Measurements from ENCODE around the gene TPST2. TPM values are rescaled to one million over a fixed set of nuclear protein-coding genes. Genes with fewer than 3 reads are reported as not detected.

Gene TPST2
- total and polyA plus RNA-seq, 2 experiments from 2014 or later: 31.0 to 36.8 TPM

DNA sequence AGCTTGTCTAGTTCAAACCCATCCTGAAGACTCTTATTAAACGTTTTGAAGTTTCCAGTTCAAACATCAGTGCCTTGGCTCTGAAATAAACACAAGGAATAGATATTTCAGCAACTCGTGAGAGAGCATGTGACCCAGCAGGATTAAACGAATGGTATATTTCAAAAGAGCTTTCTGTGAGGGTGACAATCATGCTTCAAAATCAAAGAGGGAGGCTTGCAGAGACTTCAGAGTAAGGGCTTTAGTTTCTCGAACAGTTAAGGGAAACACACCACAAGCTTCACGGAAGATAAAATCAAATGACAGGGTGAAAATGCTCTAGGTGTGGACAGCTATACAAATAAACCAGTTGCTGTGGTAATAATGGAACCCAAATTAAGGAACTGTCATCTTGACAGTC, 107.8 kb downstream of the TPST2 start:
- H3K79me2 ChIP-seq: peaks cover 65% of the 10 kb centered on the region
- H3K9me2 ChIP-seq (replicated peaks; ENCODE audit: insufficient read depth): no peaks in the 10 kb centered on the region
- no peaks in the 10 kb centered on the region for H4K20me1 ChIP-seq (ENCODE audit: insufficient read depth, poor library complexity, severe bottlenecking)
- no peak overlapping the region for H3K27ac ChIP-seq
- no peak for DNase-seq (ENCODE audit: low spot score)
- no peaks in the 10 kb centered on the region for H3K27me3 ChIP-seq
- H3K4me3 ChIP-seq: no peak overlapping the region
- H2AFZ ChIP-seq: no peak overlapping the region
- 74% methylated on average over 5 of the region's 5 CpGs for WGBS (ENCODE audit: low lambda C conversion rate, missing lambda C conversion rate)
- H3K36me3 ChIP-seq (replicated peaks; ENCODE audit: insufficient read depth, low read depth): no peaks in the 10 kb centered on the region
- peaks cover 29% of the 10 kb centered on the region for H3K4me1 ChIP-seq (ENCODE audit: insufficient read depth)
- no peaks in the 10 kb centered on the region for H3K9me3 ChIP-seq (ENCODE audit: low read depth)
- peak overlapping the region; percentile 79 for H3K4me2 ChIP-seq
- TF ChIP-seq, protein P1, sequence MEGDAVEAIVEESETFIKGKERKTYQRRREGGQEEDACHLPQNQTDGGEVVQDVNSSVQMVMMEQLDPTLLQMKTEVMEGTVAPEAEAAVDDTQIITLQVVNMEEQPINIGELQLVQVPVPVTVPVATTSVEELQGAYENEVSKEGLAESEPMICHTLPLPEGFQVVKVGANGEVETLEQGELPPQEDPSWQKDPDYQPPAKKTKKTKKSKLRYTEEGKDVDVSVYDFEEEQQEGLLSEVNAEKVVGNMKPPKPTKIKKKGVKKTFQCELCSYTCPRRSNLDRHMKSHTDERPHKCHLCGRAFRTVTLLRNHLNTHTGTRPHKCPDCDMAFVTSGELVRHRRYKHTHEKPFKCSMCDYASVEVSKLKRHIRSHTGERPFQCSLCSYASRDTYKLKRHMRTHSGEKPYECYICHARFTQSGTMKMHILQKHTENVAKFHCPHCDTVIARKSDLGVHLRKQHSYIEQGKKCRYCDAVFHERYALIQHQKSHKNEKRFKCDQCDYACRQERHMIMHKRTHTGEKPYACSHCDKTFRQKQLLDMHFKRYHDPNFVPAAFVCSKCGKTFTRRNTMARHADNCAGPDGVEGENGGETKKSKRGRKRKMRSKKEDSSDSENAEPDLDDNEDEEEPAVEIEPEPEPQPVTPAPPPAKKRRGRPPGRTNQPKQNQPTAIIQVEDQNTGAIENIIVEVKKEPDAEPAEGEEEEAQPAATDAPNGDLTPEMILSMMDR (IDR thresholded peaks at IDR 0.05; ENCODE audit: poor library complexity): no peak
- TF ChIP-seq EZH2 (IDR thresholded peaks at IDR 0.05; ENCODE audit: borderline replicate concordance) (no peak), EZH2phosphoT487 (IDR thresholded peaks at IDR 0.05; ENCODE audit: low read depth, severe bottlenecking, unreplicated experiment) (no peak)

DNA sequence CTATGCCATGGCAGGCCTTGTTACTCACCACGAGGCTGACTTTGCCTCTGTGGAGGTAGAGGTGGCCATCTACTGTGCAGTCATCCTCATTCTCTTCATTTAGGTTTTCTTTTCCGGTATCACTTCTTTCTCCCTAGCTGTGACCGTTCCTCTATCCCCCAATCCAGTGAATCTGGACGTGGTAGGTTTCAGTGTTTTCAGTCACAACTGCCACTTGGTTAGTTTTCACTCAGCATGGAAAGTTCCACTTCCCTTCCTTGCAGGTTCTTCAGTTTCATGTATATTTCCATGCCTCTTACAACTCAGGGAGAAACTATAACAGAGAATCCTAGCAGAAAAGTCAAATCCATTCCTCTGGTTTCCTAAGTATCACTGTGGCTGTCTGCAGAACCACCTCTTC, 108.2 kb downstream of the TPST2 start:
- TF ChIP-seq EZH2phosphoT487 (IDR thresholded peaks at IDR 0.05; ENCODE audit: low read depth, severe bottlenecking, unreplicated experiment) (no peak), EZH2 (IDR thresholded peaks at IDR 0.05; ENCODE audit: borderline replicate concordance) (no peak)
- TF ChIP-seq, protein P1 (IDR thresholded peaks at IDR 0.05; ENCODE audit: poor library complexity): no peak
- H3K4me1 ChIP-seq (ENCODE audit: insufficient read depth): peaks cover 29% of the 10 kb centered on the region
- H3K9me2 ChIP-seq (replicated peaks; ENCODE audit: insufficient read depth): no peaks in the 10 kb centered on the region
- WGBS (ENCODE audit: low lambda C conversion rate, missing lambda C conversion rate): 94% methylated on average over 4 of the region's 4 CpGs
- H3K4me3 ChIP-seq: no peak overlapping the region
- H3K27ac ChIP-seq: no peak overlapping the region
- H3K9me3 ChIP-seq (ENCODE audit: low read depth): no peaks in the 10 kb centered on the region
- no peaks in the 10 kb centered on the region for H3K27me3 ChIP-seq
- H3K36me3 ChIP-seq (replicated peaks; ENCODE audit: insufficient read depth, low read depth): no peaks in the 10 kb centered on the region
- H3K79me2 ChIP-seq: peaks cover 66% of the 10 kb centered on the region
- H4K20me1 ChIP-seq (ENCODE audit: insufficient read depth, poor library complexity, severe bottlenecking): no peaks in the 10 kb centered on the region
- H2AFZ ChIP-seq: no peak overlapping the region
- H3K4me2 ChIP-seq: peak overlapping the region; percentile 71
- DNase-seq (ENCODE audit: low spot score): no peak

DNA sequence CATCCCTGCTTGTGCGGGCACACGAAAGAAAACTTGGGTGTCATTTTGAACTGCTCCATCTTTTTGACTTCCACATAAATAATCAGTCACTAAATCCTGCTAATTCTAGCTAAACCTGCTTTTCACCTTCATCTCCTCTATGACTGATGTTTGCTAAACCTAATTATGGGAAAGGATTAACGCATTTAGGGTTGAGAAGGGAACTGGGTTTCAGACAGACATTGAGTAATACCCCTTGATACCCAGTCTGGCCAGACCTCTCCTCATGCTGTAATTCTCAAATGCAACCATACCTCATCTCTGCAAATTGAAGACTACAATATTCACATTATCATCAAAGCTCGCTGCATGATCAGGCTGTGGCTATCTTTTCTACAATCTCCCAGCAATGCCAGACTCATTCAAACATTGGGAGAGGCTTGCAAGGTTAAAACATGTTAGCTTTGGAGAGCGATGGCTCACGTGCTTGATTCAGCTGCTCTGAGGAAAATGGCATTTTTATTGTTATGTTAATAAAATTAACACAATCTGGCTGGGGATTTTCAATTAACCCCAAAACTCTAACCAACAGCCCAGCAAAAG, 108.7 kb downstream of the TPST2 start:
- Histone ChIP-seq H3K79me2 (peaks cover 61% of the 10 kb centered on the region), H3K4me3 (no peak overlapping the region), H3K4me2 (peak overlapping the region; percentile 71), H3K4me1 (ENCODE audit: insufficient read depth) (peaks cover 29% of the 10 kb centered on the region), H3K9me2 (replicated peaks; ENCODE audit: insufficient read depth) (no peaks in the 10 kb centered on the region), H3K9me3 (ENCODE audit: low read depth) (no peaks in the 10 kb centered on the region), H3K27me3 (no peaks in the 10 kb centered on the region), H3K27ac (no peak overlapping the region), H2AFZ (no peak overlapping the region), H4K20me1 (ENCODE audit: insufficient read depth, poor library complexity, severe bottlenecking) (no peaks in the 10 kb centered on the region), H3K36me3 (replicated peaks; ENCODE audit: insufficient read depth, low read depth) (no peaks in the 10 kb centered on the region)
- WGBS (ENCODE audit: low lambda C conversion rate, missing lambda C conversion rate): 72% methylated on average over 6 of the region's 6 CpGs
- TF ChIP-seq, protein P1 (IDR thresholded peaks at IDR 0.05; ENCODE audit: poor library complexity): no peak
- TF ChIP-seq EZH2 (IDR thresholded peaks at IDR 0.05; ENCODE audit: borderline replicate concordance) (no peak), EZH2phosphoT487 (IDR thresholded peaks at IDR 0.05; ENCODE audit: low read depth, severe bottlenecking, unreplicated experiment) (no peak)
- DNase-seq (ENCODE audit: low spot score): no peak

Data from hepatocyte (in vitro differentiated cells).